ENCODE results near the gene GLG1. TPM values are rescaled to one million over a fixed set of nuclear protein-coding genes. Genes with fewer than 3 reads are reported as not detected.

The GLG1 gene
- total RNA-seq, 1 donor from 2014 or later = 110 TPM

DNA sequence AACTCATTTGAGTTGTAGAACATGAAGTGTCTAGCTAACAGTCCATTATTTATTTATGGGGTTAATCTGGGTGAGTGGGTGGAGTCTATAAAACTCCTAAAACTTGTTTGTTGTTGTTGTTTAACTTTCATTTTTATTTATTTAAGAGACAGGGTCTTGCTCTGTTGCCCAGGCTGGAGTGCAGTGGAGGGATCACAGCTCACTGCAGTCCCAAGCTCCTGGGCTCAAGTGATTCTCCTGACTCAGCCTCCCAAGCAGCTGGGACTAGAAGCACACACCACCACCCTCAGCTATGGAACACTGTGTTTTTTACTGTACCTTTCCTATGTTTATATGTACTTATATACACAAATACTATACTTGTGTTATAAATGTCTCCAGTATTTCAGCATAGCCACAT is 107.8 kb downstream of the GLG1 start:
- TF ChIP-seq, protein P1, sequence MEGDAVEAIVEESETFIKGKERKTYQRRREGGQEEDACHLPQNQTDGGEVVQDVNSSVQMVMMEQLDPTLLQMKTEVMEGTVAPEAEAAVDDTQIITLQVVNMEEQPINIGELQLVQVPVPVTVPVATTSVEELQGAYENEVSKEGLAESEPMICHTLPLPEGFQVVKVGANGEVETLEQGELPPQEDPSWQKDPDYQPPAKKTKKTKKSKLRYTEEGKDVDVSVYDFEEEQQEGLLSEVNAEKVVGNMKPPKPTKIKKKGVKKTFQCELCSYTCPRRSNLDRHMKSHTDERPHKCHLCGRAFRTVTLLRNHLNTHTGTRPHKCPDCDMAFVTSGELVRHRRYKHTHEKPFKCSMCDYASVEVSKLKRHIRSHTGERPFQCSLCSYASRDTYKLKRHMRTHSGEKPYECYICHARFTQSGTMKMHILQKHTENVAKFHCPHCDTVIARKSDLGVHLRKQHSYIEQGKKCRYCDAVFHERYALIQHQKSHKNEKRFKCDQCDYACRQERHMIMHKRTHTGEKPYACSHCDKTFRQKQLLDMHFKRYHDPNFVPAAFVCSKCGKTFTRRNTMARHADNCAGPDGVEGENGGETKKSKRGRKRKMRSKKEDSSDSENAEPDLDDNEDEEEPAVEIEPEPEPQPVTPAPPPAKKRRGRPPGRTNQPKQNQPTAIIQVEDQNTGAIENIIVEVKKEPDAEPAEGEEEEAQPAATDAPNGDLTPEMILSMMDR (IDR thresholded peaks at IDR 0.05) = no peak
- ATAC-seq (no peak), DNase-seq (no peak)
- no peaks in the 10 kb centered on the region for H3K4me1 ChIP-seq
- no peak overlapping the region for H3K4me3 ChIP-seq
- no peaks in the 10 kb centered on the region for H3K27me3 ChIP-seq (ENCODE audit: low read depth)
- no peak overlapping the region for H3K27ac ChIP-seq
- no peaks in the 10 kb centered on the region for H3K9me3 ChIP-seq
- peaks cover 42% of the 10 kb centered on the region for H3K36me3 ChIP-seq
- intact Hi-C loops (cut with DNase I) = no loop called here

DNA sequence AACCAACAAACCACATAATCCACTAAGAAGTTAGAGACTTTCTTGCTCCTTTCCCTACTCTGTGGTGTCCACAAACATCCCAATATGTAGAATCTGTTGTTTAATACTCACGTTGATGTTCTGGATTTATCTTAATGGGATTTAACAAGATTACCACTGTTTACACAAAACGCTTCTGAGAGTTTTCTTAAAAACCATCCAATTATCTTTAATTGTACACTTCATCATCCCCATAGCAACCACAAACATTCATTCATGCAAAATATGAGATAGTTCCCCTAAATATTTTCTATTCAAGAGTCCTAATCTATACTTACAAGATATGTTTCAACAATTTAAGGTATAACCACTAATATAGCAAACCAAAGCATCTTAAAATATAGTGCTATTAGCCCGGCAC is 109.2 kb downstream of the GLG1 start:
- DNase-seq (no peak), ATAC-seq (no peak)
- no peaks in the 10 kb centered on the region for H3K27me3 ChIP-seq (ENCODE audit: low read depth)
- H3K9me3 ChIP-seq = no peaks in the 10 kb centered on the region
- peaks cover 41% of the 10 kb centered on the region for H3K36me3 ChIP-seq
- H3K4me1 ChIP-seq = no peaks in the 10 kb centered on the region
- no peak overlapping the region for H3K27ac ChIP-seq
- intact Hi-C loops (cut with DNase I) = no loop called here
- TF ChIP-seq, protein P1 (IDR thresholded peaks at IDR 0.05) = no peak
- H3K4me3 ChIP-seq = no peak overlapping the region

DNA sequence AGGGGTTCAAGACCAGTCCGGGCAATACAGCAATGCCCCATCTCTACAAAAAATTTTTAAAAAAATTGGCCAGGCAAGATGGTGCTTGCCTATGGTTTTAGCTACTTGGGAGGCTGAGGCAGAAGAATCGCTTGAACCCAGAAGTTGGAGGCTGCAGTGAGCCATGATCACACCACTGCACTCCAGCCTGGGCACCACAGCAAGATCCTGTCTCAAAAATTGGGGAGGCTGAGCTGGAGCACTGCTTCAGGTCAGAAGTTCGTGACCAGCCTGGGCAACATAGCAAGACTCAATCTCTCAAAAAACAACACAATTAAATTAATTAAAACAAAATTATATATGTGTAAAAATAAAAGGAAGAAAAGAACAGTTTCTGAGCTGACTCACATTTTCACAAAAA is 110.9 kb downstream of the GLG1 start:
- Histone ChIP-seq H3K36me3 (peaks cover 58% of the 10 kb centered on the region), H3K9me3 (no peaks in the 10 kb centered on the region), H3K27ac (no peak overlapping the region), H3K4me1 (no peaks in the 10 kb centered on the region), H3K4me3 (no peak overlapping the region), H3K27me3 (ENCODE audit: low read depth) (no peaks in the 10 kb centered on the region)
- intact Hi-C loops (cut with DNase I) = no loop called here
- no peak for DNase-seq
- ATAC-seq = no peak
- TF ChIP-seq, protein P1 (IDR thresholded peaks at IDR 0.05) = no peak

DNA sequence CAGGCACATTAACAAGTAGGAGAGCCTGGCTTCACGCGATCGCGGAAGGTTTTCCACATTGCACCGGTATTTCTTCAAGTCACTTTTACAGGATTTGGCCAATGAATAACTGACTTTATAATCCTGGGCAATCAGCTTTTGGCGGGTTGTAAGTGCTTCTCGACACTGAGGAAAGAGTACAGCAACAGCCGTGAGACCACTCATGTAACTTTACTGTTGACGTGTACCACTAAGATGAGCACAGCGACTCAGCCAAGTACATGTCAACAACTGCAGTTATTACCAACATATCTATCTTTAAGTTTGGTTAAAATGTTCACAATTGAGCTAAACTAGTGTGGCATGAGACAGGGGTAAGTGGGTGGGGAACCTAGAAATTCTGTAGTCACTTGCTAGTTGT is 113.9 kb downstream of the GLG1 start:
- no peak overlapping the region for H3K27ac ChIP-seq
- no peaks in the 10 kb centered on the region for H3K27me3 ChIP-seq (ENCODE audit: low read depth)
- H3K4me3 ChIP-seq = no peak overlapping the region
- no peaks in the 10 kb centered on the region for H3K9me3 ChIP-seq
- intact Hi-C loops (cut with DNase I) = no loop called here
- H3K36me3 ChIP-seq = peaks cover 84% of the 10 kb centered on the region
- DNase-seq (no peak), ATAC-seq (no peak)
- no peaks in the 10 kb centered on the region for H3K4me1 ChIP-seq
- TF ChIP-seq, protein P1 (IDR thresholded peaks at IDR 0.05) = no peak

DNA sequence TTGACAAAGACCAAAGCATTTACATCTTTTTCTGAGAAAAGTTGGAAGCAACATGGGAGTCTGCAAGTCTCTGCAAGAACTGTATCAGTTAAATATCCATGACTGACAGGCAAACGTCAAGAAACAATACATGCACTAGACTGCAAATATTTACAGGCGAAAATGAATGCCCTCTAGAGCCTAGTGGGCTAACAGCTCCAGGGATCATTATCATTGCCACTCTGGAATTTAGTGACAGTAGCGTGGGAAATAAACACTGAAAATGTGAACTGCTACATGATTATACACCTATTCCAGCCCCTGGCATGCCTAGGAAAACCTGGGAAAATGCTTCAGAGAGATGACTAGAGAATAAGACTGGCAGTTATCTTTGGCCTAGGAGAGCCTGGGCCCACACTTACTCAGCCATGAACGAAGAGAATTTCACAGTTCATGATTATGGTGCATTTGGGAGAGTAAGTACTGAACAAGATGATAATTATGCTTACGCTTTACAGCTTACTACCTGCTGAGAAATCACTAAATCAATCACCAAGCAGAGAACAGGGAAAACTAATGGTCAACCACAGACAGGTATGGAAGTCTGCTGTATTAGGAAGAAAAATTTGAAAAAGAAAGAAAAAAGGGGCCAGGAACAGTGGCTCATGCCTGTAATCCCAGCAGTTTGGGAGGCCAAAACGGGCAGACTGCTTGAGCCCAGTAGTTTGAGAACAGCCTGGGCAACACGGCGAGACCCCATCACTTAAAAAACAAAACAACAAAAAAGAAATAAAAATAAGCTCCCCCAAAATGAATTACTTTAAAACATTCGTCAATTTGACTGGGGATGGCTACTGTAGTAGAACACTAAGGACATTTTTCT is 119.0 kb downstream of the GLG1 start:
- H3K4me3 ChIP-seq = no peak overlapping the region
- no peak overlapping the region for H3K27ac ChIP-seq
- intact Hi-C loops (cut with DNase I) = no loop called here
- H3K27me3 ChIP-seq (ENCODE audit: low read depth) = no peaks in the 10 kb centered on the region
- no peaks in the 10 kb centered on the region for H3K9me3 ChIP-seq
- ATAC-seq (no peak), DNase-seq (no peak)
- H3K36me3 ChIP-seq = peaks cover 96% of the 10 kb centered on the region
- H3K4me1 ChIP-seq = no peaks in the 10 kb centered on the region
- TF ChIP-seq, protein P1 (IDR thresholded peaks at IDR 0.05) = no peak
